ENCODE measurements around the gene ANKRD53. TPM values are rescaled to one million over a fixed set of nuclear protein-coding genes. Genes with fewer than 3 reads are reported as not detected.

ANKRD53 gene, protein sequence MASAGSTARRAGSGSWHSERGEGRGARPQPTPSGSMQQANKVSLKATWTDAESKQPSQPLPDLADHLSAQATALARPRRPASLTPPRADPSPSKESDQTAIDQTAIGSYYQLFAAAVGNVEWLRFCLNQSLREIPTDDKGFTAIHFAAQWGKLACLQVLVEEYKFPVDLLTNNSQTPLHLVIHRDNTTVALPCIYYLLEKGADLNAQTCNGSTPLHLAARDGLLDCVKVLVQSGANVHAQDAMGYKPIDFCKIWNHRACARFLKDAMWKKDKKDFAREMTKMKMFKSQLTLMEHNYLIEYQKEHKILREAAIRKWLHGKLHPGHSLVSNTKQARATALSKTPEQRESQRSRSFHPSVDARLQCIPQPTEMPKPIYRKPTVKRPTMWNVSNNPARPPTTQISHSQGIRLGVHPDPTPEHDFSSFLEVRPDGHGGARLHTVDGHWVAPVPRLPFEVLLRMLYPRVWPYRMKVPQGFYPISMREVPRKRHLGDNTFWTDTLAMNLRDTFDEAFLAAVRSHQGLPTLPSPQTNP
- polyA plus RNA-seq: not detected in 2 replicates
- polyA minus RNA-seq: not detected in 2 replicates

DNA sequence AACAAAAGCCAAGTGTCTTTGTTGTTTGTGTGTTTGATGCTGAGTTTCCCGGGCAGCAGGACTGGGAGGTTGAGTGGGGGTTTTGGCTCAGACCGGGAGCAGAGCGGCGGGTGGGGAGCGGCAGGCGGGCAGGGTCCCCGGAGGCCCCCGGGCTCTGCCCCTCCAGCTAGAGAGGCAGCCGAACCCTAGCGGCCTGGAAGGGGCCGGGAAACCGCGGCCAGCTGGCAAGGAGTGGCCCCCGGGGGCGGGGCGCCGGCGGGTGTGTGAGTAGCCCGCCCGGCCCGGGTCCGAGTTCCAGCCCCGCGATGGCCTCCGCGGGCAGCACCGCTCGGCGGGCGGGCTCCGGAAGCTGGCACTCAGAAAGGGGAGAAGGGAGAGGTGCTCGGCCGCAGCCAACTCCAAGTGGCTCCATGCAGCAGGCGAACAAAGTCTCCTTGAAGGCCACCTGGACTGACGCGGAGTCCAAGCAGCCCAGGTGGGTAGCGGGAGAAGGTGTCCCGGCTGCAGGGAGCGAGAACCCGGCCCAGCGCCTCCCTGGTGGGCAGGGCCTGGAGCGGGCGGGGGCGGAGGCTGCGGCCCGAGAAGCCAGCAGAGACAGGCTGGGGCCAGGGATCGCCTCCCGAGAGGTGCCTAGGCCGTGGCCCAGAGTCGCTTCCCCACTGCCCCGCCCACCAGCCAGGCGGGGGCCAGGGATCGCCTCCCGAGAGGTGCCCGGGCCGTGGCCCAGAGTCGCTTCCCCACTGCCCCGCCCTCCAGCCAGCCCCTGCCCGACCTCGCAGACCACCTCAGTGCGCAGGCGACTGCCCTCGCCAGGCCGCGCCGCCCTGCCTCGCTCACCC, at the start of gene ANKRD53:
Gene ANKRD53, plus strand, starts transcription at position 290 of the 839 bp plus-strand sequence. Its CDS starts 16 bp downstream, at position 306.
- Histone ChIP-seq H3K79me2 (replicated peaks; ENCODE audit: insufficient read depth, low read length) (no peaks in the 10 kb centered on the region), H3K9me3 (ENCODE audit: low read length) (no peaks in the 10 kb centered on the region), H2AFZ (ENCODE audit: low read depth, low read length) (no peak within 1 kb of the TSS), H3K27ac (ENCODE audit: low read length) (no peak within 1 kb of the TSS), H4K20me1 (ENCODE audit: insufficient read depth) (no peaks in the 10 kb centered on the region), H3K9ac (ENCODE audit: low read length) (no peak within 1 kb of the TSS), H3K9me2 (ENCODE audit: insufficient read depth, low read length) (no peaks in the 10 kb centered on the region), H3F3A (ENCODE audit: insufficient read depth, low read length, poor library complexity, severe bottlenecking) (no peaks in the 10 kb centered on the region), H3K27me3 (ENCODE audit: insufficient read depth, low read depth, low read length) (peaks cover 14% of the 10 kb centered on the region), H3K36me3 (ENCODE audit: insufficient read depth, low read length) (no peaks in the 10 kb centered on the region), H3K4me3 (ENCODE audit: low read length) (peak within 1 kb of the TSS; percentile 53), H3K4me2 (ENCODE audit: low read length) (no peak within 1 kb of the TSS)
- TF ChIP-seq CTCF (IDR thresholded peaks at IDR 0.05; ENCODE audit: poor library complexity, severe bottlenecking) (no peak), POLR2AphosphoS5 (IDR thresholded peaks at IDR 0.05) (no peak), MXI1 (conservative IDR thresholded peaks at IDR 0.05; ENCODE audit: poor library complexity, severe bottlenecking) (no peak), EP300 (conservative IDR thresholded peaks at IDR 0.05; ENCODE audit: poor library complexity, severe bottlenecking) (no peak), RAD21 (conservative IDR thresholded peaks at IDR 0.05) (no peak), EZH2 (IDR thresholded peaks at IDR 0.05; ENCODE audit: borderline replicate concordance, insufficient read depth, low read length, poor library complexity, severe bottlenecking) (no peak), REST (IDR thresholded peaks at IDR 0.05; ENCODE audit: borderline replicate concordance) (no peak), TAF1 (IDR thresholded peaks at IDR 0.05; ENCODE audit: low read depth) (no peak)

All from neural cell (in vitro differentiated cells).